NCI-H2227 treated with DMSO at 0.1 percent for 48 hours (cell line): Measurements from ENCODE around the gene BCKDK.
"Not testable (repeated sequence)": the region's sequence is repeated elsewhere in the genome, so short reads cannot be mapped to it uniquely, and the experiment has no call there.

Experiments used
- DNase-seq: peaks from one replicate; lab custom pipeline; 2025; lab: John Stamatoyannopoulos, UW

Gene BCKDK

DNA sequence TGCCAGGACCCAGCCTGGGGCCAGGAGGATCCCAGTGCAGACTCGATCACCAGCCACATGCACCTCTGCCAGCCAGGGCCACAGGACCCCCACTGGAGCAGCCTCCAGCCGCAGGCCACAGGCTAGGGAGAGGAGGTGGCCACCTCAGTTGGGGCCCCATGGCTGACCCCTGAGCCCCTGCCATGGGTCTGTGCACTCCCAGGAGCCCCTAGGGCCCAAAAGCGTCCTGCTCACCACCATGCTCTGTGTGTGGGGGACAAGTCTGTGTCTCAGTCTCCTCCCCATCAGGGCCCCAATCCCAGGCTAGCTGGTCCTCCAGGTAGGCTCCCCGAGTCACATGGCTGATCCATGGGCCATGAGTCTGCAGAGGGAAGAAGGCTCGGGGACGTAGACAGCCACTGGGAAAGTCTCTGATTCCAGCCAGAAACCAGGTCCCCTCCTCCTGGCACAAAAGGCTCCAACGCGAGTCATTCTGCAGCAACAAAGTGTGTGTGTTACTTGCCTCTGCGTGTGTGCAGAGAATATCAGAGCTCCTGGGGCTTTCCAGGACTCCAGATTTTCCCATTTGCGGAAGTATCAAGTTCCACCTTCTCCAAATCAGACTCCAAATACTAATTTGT is 33.4 kb downstream of the BCKDK start:
- no peak for DNase-seq

DNA sequence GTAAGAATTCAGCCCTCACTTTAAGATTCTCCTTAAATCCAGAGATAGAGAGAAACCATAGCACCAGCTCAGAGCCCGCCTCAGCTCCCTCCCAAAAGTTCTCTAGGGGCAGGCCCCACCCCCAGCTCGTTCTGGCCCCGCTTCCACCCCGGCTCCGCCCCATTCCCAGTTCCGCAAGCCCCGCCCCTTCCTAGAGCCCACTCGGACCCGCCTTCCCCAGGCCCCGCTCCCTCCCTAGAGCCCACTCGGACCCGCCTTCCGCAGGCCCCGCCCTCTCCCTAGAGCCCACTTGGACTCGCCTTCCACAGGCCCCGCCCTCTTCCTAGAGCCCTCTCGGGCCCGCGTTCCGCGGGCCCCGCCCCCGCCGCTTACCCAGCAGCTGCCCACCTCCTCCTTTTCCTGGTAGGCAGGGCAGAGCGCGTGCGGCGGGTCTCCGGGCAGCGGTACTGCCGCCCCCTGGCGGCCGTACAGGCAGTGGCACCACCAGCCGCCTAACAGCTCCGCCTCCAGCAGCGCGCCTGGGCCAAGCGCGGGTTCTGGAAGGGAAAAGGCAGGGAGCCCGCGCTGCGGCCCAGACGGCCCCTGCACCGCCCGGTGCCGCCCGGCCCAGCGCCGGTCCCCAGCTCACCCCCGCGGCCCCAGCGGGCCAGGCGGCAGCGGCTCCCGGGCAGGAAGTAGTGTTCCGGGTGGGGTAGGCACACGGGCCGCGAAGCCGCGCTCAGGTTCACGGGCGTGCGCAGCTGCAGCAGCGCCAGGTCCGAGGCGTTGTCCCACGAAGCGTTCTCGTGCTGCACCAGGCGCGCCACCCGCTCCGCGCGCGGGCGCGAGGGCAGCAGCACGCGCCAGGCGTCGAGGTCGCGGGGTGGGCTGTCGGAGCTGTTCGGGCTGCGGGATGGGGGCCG is 34.2 kb downstream of the BCKDK start:
- peak; percentile 98 for DNase-seq

DNA sequence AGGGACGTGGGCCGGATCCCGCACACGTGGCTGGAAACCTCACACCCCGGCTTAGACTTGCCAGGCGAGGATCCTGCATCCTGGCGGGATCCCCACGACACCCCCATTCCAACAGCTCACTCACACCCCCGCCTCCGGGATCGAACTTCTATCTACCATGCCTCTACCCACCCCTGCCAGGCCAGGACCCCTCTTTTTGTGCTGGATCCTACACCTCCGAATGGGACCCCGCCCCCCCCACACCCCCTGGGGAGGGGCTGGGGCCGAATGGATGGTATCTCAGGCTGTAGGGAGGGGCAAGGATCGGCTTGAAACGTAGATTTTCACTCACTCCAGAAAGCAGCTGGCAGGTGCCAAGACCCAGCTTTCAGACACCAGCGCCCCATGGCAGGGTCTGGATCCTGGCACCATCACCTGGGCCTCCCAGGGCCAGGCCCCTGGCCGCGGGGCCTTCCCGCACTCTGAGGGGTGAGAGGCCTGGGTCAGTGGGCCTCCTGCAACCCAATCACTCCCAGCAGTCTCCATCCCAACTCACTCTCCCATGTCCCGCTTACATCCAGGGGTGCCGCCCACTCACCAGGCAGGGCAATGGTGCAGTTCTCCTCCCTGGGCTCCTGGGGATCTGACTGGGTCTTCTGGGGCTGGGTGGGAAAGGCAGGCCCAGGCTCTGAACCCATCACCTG is 35.0 kb downstream of the BCKDK start:
- no peak for DNase-seq

DNA sequence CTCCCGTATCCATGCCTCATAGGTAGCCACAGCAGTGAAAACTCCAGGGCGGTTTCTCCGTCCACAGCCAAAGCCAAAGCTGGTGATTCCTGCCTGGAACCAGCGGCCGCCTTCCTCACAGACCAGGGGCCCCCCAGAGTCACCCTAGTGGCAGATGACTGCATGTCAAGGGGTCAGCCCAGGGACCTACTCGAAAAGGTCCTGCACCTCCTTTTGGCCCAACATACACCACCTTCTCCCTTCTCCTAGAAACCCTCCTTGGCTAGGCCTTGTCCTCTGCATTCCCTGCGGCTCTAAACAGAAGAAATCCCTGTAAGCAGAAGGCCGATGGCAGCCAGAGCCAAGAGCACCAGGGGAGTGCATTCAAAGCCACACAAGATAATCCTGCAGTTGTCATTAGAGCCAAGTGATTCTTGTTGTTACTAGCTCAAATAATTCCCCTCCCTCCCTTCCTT is 35.5 kb downstream of the BCKDK start:
- no peak for DNase-seq

DNA sequence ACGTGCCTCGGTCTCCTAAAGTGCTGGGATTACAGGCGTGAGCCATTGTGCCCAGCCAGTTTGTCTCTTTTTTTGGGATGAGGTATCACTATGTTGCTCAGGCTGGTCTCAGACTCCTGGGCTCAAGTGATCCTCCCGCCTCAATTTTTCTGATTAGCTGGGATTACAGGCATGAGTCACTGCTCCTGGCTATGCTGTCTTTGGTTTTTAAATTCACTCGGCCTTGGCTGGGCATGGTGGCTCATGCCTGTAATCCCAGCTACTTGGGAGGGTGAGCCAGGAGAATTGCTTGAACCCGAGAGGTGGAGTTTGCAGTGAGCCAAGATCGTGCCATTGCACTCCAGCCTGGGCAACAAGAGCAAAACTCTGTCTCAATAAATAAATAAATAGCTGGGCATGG is 36.2 kb downstream of the BCKDK start:
- DNase-seq = not testable (repeated sequence)

DNA sequence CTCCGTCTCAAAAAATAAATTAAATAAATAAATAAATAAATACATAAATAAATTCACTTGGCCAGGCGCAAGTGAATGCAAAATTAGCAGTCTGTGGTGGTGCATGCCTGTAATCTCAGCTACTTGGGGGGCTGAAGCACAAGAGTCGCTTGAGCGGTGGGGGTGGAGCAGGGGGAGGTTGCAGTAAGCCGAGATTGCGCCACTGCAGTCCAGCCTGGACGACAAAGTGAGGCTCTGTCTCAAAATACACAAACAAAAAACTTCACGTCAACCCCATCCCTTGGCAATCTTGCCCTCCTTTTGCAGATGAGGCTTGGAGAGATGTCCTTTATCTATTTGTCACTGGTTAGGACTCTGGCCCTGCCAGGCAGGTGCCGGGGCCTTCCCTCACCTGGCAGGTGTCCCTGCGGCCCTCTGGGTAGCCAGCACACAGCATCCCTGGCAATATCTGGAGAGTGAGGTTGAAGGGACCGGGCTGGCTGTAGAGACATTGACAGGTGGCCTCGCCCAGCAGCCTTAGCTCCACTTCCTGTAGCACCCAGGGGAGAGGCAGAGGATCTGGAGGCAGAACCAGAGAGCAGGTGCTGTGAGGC is 37.3 kb downstream of the BCKDK start:
- DNase-seq = no peak

DNA sequence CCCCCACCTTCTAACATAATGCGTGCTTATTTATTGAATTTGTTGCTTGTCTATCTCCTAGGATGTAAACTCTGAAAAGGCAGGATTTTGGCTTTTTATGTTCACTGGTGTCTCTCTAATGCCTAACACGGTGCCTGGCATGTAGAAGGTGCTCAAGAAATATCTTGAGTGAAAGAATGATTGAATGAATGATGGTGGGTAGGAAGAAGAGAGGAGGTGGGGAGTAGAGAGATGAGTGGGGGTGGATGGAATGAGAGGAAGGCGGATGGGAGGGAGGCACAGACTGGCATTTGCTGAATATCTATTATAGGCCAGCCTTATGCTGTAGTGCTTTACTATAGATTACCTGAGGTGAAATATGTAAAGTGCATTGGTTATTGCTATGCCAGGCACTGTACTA is 39.4 kb downstream of the BCKDK start:
- no peak for DNase-seq

DNA sequence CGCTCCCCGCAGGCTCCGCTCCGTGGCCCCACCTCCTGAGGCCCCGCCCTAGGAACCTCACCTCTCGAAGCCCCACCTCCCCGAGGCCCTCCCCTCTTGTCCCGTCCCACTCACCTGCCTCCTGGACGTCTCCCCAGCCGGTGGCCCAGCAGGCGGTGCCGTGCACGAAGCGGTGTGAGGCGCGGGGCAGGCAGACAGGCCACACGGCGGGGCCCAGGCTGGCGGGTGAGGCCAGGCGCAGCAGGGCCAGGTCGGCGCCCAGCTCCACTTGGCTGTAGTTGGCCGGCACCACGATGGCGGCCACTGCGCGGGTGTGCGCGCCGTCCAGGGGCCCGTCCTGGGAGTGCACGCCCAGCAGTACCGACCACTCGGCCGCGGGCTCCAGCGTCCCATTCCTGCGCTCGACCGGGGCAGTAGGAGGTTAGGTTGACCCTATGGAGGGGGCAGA is 40.1 kb downstream of the BCKDK start:
- no peak for DNase-seq

DNA sequence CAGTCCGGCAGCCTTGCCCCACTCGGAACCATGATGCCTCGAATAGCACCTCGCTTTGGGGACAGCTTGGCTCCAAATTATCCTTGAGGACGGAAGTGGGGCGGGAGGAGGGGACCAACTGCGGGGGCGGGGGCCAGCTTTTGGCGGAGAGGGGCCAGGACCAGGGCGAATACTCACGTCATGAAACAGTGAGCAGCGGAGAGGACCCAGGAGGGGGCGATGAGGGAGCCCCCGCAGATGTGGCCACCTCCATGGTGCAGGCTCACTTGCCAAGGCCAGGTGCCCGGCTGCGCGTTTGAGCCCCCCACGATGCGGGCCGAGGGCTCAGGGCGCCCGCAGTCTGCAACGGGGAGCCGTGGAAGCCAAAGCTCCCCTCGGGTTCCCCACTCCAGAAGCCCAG is 40.7 kb downstream of the BCKDK start:
- no peak for DNase-seq

DNA sequence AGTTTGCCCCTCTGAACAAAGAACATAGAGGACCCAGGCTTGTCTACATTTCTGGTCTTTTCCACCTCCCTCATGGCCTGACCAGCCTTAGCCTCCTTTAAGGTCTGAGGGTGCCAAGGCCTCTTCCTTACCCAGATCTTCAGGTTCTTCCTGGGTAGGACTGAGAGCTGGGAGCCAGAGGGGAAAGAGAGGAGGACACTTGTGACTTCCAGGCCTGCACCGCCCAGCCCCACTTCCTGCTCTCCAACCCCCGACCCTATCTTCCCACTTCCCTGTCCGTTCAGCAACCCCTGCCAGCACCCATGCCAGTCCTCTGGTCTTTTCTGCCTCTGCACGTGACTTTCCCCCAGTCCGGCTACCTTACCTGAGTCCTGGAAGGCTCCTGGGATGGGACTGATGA is 41.1 kb downstream of the BCKDK start:
- DNase-seq = no peak

DNA sequence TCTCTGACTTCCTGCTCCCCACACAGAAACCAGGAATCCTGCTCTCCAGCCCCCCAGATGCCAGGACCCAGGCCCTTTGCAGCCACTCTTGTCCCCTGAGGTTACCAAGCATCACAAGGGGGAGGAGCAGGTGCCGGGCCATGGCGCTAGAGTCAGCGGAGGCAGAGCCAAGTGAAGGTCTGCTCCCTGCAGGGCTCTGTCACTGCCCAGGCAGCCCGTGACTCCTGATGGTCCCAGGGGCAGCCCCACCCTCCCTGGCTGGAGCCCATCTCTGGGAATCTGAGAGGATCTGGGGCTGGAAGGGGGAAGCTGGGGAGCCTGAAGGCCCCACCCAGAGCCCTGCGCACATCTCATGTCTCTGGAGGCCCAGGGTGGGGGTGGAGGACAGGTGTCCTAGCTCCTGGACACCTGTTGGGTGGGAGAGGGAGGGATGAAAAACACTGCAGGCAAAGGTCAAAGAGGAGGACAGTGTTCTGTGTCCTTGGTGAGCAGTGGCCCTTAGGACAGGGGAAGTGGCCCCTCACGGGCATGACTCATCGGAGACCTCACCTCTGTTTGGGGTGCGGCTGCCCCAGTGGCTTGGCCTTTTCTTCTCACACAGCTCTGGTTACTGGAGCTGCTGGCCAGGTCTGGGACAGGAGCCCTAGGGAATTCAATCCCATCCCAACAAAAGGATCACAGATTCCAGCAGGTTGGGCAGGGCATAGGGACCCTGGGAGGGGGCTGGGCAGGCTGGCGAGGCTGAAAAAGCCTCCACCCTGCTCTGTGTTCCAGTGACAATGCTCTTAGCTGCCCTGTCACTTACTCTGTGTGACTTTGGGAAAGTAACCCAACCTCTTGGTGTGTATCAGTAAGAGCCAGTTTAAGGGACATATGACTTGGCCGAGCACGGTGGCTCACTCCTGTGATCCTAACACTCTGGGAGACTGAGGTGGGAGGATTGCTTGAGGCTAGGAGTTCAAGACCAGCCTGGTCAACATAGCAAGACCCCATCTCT is 42.0 kb downstream of the BCKDK start, which contains the start of gene PRSS36:
Gene PRSS36, minus strand, starts transcription at position 173 of the 997 bp plus-strand sequence. Its CDS starts 31 bp downstream, at position 142.
- no peak for DNase-seq

DNA sequence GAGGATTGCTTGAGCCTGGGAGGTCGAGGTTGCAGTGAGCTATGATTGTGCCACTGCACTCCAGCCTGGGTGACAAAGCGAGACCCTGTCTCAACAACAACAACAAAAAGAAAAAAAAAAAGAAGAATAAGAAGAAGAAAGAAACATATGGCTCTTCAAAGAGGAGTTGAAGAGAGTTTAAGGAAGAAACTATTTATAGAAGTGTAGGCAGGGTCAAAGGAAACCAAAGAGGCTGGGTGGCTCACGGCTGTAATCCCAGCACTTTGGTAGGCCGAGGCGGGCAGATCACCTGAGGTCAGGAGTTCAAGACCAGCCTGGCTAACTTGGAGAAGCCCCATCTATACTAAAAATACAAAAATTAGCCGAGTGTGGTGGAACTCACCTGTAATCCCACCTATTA is 42.8 kb downstream of the BCKDK start:
- not testable (repeated sequence) for DNase-seq

DNA sequence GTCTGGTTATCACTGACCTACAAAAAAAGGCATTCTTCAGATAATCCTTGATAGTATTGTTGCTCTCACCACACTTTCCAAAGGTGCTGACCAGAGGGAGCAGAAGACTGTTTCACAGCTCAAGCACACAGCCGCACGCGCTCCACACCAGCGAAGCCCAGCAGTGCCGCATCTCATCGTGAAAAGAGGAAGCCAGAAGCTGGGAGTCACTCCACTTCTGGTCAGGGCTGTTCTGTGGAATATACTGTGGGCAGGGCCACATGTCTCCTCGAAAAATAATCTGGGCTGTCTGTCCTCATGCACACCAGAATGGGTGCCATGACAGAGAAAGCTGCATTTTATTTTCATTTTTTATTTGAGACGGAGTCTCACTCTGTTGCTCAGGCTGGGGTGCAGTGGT is 49.0 kb downstream of the BCKDK start:
- no peak for DNase-seq
